Astrocyte of the spinal cord (primary cell): ENCODE measurements around the gene TACSTD2.
"Not testable (repeated sequence)": the region's sequence is repeated elsewhere in the genome, so short reads cannot be mapped to it uniquely, and the experiment has no call there.

ENCODE experiments used
- DNase-seq: peaks from one replicate; pipeline ENCODE4 v3.0.0; 2011; ENCODE audit warnings: low read depth, low spot score
- H3K4me3 ChIP-seq: 2 replicates; pipeline ENCODE4 v1.5.1; 2011; ENCODE audit warnings: low read depth, mild to moderate bottlenecking, low read length, moderate library complexity
- CTCF ChIP-seq: IDR thresholded peaks from 2 replicates; pipeline ENCODE4 v1.5.1; 2012; ENCODE audit warnings: low read depth, mild to moderate bottlenecking, low read length, inconsistent platforms
- in situ Hi-C: cut with HindIII; loops from 2 replicates; pipeline ENCODE4 v1.10.0; 2017; ENCODE audit warnings: low sequenced_read_pairs

TACSTD2 gene

GRCh38 chr1:58543260-58543659, 33.8 kb downstream of the TACSTD2 start:
- no peak overlapping the region for H3K4me3 ChIP-seq
- DNase-seq = no peak
- no peak for TF ChIP-seq CTCF
- in situ Hi-C loops = no loop called here

GRCh38 chr1:58539553-58539952, 37.5 kb downstream of the TACSTD2 start:
- no peak for DNase-seq
- TF ChIP-seq CTCF = no peak
- in situ Hi-C loops = no loop called here

DNA sequence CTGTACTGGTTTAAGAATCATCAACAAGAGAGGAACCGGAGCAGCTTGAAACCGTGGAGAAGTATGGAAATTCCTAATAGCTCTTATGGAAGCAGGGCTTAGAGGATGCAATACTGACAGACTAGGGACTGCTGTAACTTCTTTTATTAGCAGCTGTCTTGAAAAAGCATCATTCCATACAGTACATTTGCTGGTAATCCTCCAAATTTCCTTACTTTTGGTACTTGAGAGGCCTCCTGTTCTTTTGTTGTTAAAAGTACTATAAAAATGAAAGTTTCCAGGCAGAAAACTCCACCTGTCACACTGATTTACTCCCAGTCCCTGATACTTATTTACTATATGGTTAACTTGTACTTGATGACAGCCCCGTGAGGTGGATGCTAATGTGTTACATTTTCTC, 38.2 kb downstream of the TACSTD2 start:
- H3K4me3 ChIP-seq = no peak overlapping the region
- TF ChIP-seq CTCF = no peak
- in situ Hi-C loops = no loop called here
- no peak for DNase-seq

More at GRCh38 chr1:58539553-58539952, 37.5 kb downstream of the TACSTD2 start:
- no peak overlapping the region for H3K4me3 ChIP-seq

DNA sequence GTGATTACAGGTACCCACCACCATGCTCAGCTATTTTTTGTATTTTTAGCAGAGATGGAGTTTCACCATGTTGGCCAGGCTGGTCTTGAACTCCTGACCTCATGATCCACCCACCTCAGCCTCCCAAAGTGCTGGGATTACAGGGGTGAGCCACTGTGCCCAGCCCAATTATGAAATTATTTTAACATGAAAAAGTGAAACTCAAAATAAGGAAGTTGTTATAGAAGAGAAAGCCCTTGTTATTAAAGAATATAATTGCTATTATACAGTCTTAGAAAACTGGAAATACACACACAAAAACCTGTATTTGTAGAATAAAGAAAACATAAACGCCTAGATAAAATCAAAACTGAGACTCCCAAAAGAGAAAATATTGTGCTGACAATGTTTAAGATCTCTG, 45.2 kb downstream of the TACSTD2 start:
- DNase-seq, H3K4me3 ChIP-seq, in situ Hi-C loops: not testable (repeated sequence)

- no peak for TF ChIP-seq CTCF
- DNase-seq = no peak
- no peak overlapping the region for H3K4me3 ChIP-seq
- in situ Hi-C loops = no loop called here
Observed at GRCh38 chr1:58529284-58529683, 47.8 kb downstream of the TACSTD2 start.

GRCh38 chr1:58528518-58528917, 48.5 kb downstream of the TACSTD2 start:
- in situ Hi-C loops = no loop called here
- no peak for DNase-seq
- no peak overlapping the region for H3K4me3 ChIP-seq
- no peak for TF ChIP-seq CTCF
